GM19467 (cell line): ENCODE measurements around the gene GALNT2.

Source experiments
- ATAC-seq: cut with Tn5 transposase; IDR thresholded peaks from one replicate; pipeline ENCODE4 v1.9.1; 2021; ENCODE audit warnings: mild to moderate bottlenecking, moderate library complexity; ENCODE audit not compliant: unreplicated experiment

GALNT2 gene

DNA sequence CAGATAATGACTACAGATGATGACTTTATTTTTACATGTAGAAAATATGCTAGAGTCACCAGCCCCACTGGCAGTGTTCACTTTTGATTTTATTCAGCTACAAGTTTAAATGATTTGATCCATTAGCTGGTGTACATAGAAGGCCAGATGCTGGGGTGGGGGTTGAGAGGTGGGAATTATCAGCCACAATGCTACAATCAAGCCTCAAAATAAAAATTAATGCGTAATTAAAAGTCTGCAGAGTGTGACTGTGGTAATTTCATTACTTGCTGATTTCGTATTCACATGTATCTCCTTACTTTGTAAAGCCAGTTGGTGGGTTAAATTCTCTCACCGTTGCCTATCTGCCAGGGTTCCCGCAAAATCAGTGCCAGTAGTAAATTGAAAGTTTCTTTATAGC is 109.3 kb downstream of the GALNT2 start:
- no peak for ATAC-seq

- ATAC-seq: no peak
These were observed 109.9 kb downstream of the GALNT2 start for GRCh38 chr1:230176871-230177411.

DNA sequence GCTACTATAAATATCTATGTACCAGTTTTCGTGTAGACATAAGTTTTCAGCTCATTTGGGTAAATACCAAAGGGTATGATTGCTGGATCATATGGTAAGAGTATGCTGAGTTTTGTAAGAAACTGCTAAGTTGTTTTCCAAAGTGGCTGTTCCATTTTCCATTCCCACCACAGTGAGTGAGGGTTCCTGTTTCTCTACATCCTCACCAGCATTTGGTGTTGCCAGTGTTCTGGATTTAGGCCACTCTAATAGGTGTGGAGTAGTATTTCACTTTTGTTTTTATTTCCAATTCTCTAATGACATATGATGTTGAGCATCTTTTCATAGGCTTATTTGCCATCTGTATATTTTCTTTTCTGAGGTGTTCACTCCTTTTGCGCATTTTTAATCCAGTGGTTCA is 112.2 kb downstream of the GALNT2 start:
- no peak for ATAC-seq

- ATAC-seq: no peak
These were observed 118.3 kb downstream of the GALNT2 start for GRCh38 chr1:230185076-230186001.

DNA sequence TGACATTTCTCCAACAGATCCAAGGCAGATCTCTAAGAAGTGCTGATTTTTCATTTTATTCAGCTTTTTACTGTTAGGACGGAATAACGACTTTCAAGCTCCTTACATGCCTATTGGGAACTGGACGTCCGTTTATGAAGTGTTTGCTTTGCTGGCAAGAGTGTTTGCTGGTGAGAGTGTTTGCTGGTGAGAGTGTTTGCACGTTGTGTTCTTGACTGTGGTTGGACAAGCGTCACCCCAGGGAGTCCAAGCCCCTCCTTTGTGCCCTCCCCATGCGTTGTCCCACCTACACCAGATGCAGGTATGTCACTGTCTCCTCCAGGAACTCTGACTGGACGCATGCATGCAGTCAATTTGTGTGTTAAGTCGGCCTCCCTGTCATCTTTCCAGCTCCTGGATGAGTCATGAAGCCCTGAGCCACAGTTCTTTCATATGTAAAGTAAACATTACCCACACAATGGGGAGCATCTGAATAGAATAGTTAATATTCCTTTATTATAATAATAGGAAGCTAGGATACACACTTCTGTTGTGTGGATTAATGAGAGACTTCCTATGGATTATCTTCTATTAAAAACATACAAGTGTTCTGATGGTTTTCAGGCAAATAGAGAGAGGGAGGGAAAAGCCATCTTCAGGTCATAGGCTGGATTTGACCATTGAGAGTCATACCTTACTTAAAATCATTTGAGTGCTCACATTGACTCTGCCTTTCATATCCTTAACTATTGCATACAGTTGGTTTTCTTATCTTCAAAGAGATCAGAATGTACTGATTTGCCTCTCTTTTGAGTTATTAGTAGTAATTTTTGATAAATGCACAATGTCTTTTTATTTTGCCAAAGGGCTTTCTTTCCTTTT is 119.2 kb downstream of the GALNT2 start:
- no peak for ATAC-seq

DNA sequence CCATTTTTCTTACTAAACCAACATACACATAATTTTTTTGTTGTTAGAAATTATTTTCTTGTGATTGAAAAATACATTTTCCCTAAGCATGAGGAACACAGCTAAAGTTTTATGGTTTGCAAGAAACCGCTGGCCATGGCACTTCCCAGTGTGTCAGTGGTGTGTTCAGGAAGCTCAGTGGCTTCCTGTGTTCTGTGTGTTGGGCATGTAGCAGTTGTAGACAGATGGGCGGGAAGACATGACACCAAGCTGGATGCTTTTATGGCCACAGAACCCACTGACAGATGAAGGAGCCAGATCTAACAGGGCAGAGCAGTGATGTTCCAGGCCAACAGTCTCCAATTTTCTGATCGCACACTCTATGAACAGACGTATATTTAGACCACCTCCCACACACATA is 119.8 kb downstream of the GALNT2 start:
- no peak for ATAC-seq

GRCh38 chr1:230187290-230187689 is 120.3 kb downstream of the GALNT2 start:
- ATAC-seq: no peak

DNA sequence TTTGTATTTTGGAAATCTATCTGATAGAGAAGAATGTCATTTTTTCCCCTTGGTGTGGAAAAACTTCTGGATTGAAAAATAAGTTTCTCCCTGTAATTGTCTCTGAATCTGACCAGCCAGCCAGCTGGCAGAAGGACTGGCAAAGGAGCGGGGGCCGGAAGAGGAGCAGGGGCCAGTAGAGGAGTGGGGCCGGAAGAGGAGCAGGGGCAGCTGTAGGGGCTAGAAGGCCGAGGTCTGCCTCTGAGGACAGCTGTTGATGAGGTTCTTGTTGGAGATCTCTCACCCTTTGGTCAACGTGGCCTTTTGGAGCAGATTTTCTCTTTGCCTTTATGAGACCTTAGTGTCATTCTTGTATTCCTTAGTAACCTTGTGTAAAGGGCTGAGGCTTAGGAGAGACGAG is 121.8 kb downstream of the GALNT2 start:
- no peak for ATAC-seq

DNA sequence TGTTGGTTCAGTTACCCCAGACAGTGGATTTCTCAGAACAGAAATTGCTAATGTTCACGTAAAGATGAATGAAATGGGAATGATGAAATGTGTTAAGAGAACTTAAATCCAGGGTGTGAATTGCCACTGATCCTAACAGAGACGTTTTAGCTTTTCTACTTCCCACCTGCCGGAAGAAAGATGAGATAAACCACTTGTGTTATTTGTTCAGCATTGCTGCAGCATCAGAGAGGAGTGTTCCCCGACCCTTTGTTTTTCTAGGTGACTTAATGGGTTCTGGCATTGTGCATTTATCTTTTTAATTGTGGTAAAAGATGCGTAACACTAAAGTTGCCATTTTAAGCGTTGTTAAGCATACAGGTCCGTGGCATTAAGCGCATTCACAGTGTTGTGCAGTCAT is 122.3 kb downstream of the GALNT2 start:
- no peak for ATAC-seq

GRCh38 chr1:230189824-230190223 is 122.8 kb downstream of the GALNT2 start:
- no peak for ATAC-seq

GRCh38 chr1:230191079-230191804 is 124.2 kb downstream of the GALNT2 start:
- no peak for ATAC-seq

DNA sequence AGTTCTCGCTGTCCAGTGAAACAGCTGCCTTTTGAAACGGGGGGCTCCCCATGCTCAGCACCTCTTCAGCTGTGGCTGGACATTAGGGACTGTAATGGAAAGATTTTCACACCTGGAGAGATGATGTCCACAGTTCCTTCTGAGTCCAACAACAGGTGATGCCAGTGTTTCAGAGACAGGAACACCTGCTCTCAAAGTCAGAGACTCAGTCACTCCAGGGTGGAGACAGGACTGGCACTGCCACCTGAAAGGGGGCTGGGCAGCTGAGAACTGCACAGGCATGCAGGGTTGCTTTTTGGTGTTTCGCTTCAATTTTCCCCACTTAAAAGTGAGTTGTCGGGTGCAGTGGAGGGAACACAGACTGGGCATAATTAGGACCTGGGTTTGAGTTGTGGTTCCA is 124.8 kb downstream of the GALNT2 start:
- no peak for ATAC-seq

- no peak for ATAC-seq
These were observed 127.5 kb downstream of the GALNT2 start for GRCh38 chr1:230194525-230194924.

DNA sequence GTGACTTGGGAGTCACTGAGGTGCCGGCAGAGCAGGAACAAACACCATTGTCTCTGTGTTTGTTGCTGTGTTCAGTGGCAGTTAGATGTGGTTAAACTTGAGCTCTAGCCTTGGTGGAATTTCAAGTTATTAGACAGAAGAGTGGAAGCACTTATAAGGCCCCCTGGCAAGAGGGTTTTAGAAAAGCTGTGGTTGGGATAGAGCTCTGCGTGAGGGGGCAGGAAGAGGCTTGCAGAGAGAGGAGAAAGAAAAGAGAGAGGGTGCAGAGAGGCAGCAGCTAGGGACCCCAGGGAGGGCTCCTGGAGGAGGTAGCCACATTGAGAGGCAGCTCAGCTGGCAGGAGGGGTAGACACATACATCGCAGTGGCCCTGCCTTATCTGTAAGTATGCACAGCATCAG is 128.2 kb downstream of the GALNT2 start:
- ATAC-seq: no peak

GRCh38 chr1:230196077-230196476 is 129.0 kb downstream of the GALNT2 start:
- no peak for ATAC-seq

DNA sequence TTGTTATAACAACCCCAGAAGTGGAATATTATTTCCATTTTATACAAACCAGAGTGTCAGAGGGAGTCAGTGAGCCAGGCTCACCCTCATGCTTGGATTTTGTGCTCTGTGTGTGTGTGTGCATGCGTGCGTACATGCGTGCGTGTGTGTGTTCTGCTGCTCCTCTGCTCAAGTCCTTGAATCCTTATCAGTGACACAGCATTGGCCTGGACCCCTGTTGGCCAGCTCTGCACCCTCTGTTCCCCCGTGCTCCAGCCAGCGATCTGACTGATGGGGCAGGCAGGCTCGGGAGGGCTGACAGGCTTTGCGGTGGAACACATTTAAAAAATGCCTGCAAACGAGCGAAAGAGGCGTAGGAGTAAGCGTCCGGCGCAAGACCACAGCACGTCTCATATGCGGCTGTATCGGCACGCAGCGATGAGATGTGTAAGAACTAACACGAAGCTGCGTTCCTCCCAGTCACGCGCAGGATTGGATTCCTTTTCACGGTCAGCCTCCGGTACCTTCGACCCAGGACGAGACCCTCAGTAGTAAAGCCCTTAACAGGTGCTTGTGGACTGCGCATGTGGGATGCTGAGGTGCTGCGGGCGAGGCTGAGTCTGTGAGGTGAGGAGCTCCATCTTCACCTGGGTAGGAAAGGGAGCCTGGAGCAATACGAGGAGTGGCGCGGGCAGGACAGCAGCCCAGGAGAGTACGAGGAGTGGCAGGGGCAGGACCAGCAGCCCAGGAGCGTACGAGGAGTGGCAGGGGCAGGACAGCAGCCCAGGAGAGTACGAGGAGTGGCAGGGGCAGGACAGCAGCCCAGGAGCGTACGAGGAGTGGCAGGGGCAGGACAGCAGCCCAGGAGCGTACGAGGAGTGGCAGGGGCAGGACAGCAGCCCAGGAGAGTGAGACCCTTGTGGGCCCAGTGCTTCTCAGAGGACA is 130.9 kb downstream of the GALNT2 start:
- ATAC-seq: no peak

GRCh38 chr1:230199034-230199433 is 132.0 kb downstream of the GALNT2 start:
- no peak for ATAC-seq

- ATAC-seq: no peak
These were observed 132.5 kb downstream of the GALNT2 start for GRCh38 chr1:230199554-230199953.

- no peak for ATAC-seq
These were observed 133.2 kb downstream of the GALNT2 start for GRCh38 chr1:230200276-230200675.

- no peak for ATAC-seq
These were observed 134.4 kb downstream of the GALNT2 start for GRCh38 chr1:230201445-230201844.
